UCSD-AML1 (cell line): ENCODE measurements around the gene POLR3GL.

Experiments used
- DNase-seq: peaks from one replicate; lab custom pipeline; 2025; ENCODE audit not compliant: unreplicated experiment; lab: John Stamatoyannopoulos, UW

POLR3GL gene

DNA sequence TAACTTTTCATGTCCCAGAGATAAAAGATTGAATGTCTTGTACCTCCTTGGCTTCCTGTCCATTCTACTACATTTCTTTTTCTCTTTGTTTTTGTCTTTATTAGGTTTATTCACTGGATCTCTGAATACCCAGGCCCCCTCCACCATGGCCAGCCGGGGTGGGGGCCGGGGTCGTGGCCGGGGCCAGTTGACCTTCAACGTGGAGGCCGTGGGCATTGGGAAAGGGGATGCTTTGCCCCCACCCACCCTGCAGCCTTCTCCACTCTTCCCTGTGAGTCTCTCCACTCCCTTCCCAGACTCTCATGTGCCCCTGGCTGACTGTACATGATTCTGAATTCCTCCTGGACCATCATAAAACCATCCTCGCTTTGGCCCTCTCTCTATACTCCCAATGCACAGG, 10.2 kb downstream of the POLR3GL start:
- no peak for DNase-seq

DNA sequence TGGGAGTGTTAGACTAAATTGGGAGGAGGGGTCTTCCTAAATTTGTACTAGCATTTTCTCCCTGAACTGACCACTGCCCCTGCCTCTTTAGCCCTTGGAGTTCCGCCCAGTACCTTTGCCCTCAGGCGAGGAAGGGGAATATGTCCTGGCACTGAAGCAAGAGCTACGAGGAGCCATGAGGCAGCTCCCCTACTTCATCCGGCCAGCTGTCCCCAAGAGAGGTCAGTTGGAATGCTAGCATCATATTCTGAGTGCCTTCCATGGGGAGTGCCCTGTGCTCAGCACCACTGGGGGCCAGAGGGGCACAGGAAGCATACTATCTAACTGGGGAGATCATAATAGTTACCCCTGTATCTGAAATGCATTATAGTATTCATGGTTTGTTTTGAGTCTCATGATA, 10.7 kb downstream of the POLR3GL start:
- no peak for DNase-seq

GRCh38 chr1:145977016-145977415, 12.5 kb downstream of the POLR3GL start:
- DNase-seq: no peak

DNA sequence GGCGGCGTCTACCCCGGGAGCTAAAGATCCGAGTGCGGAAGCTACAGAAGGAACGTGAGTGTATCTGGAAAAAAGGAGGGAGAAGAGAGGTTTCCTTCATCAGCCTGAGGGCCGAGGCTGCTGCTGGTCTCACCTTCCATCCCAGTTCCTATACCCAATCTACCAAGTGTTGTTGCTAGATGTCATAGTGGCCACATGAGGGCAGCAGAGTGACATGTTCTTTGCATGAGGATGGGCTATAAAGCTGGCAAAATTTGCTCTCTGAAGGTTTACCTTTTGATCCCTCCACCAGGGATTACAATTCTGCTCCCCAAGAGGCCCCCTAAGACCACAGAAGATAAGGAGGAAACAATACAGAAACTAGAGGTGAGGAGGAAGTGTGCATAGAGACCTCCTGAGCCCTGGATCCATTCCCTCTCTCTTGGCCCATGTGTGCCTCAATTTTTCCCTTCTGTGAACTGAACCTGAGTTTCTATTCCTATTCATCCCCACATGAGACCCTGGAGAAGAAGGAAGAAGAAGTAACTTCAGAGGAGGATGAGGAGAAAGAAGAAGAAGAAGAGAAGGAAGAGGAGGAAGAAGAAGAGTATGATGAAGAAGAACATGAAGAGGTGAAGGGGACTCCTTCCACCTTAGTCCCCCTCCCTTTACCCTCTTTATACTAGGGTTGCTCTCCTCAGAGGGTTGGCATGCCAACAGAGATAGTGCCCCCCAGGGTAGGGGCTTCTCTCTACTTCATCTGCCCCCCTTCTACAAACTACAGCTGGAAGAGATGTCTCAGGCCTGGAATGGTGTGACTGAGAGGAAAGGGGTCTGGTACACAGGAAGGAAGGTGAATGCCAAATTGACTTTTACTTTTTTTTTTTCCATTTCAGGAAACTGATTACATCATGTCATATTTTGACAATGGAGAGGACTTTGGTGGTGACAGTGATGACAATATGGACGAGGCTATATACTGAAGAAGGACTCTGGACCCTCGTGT, 13.3 kb downstream of the POLR3GL start:
- peak; percentile 58 for DNase-seq

DNA sequence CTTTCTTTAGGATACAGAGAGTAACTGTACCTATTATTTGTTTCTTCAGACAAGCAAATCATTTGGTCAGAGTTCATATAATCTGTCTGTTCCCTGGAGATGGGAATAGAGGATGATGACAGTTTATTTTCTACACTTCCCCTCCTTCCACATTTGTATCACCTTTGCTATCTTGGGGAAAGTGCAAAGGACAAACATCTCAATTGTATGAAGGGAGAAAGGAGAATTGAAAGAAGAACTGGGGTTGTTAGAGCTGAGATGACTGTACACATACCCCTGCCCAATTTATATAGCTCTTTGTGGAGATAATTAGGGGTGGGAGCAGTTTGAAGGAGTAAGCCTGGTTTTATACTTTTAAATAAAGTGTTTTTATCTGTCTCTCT, 14.0 kb downstream of the POLR3GL start:
- no peak for DNase-seq

DNA sequence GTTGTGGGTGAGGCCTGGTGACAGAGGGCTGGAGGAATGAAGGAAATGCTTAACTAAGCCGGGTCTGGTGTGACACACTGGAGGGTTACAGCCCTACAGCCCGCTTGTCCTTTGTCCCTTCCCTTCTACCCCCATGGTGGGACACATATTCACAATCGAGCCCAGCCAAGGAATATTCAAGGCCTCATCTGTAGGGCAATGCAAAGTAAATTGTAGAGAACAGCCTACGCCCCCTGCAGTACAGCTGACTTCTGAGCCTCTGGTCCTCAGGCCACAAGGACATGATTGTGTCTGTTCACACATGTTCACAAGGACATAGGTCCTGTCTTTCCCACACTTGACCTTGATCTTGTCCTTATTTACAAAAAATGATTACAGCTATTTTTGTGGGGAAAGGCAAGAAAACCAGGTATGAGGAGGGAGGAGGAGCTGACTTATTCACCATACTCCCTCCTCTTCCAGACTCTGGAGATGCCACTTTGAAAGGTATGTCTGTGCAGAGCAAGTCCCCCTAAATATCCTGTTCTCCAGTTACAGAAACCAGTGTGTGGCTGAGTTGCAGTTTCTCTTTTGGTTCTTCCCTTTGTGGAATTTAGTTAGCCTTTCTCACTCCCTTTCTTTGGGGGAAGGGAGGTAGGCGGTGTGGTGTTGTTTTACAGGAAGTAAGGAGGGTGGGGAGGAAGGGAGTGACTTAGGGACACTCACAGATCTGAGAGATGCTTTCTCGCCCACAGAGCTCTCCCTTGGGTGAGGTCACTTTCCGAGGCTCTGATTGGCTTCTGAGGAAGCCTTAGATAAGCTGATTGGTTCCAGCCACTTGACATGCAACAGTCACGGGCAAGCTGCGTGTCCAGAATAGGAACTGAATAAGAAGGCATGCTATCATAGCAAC, 14.6 kb downstream of the POLR3GL start:
- DNase-seq: peak; percentile 87

GRCh38 chr1:145979746-145980456, 15.4 kb downstream of the POLR3GL start:
- DNase-seq: peak; percentile 40

GRCh38 chr1:145980457-145980994, 16.0 kb downstream of the POLR3GL start:
- DNase-seq: no peak

- DNase-seq: no peak
These were observed 17.7 kb downstream of the POLR3GL start for GRCh38 chr1:145982010-145982723.

DNA sequence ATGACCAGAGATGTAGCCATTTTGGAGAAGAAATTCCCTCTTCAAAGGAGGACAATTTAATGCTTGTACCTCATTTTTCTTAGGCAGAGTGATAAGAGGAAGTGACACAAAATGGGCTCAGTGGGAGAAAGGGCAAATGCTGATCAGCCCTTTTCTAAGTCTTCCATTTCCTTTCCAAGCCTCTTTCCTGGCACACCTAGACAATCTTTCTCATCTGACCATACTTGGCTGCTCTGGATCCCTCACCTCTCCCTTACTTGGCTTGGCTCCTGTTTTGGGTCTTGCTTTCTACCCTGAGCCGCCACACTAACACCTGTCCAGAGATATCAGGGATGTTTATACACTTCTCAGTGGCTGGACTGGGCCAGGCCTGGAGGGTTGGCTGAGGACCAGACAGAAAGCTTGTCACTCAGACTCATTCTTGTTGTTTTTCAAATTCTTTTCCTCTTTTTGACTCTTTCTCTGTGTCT, 18.8 kb downstream of the POLR3GL start:
- DNase-seq: no peak

DNA sequence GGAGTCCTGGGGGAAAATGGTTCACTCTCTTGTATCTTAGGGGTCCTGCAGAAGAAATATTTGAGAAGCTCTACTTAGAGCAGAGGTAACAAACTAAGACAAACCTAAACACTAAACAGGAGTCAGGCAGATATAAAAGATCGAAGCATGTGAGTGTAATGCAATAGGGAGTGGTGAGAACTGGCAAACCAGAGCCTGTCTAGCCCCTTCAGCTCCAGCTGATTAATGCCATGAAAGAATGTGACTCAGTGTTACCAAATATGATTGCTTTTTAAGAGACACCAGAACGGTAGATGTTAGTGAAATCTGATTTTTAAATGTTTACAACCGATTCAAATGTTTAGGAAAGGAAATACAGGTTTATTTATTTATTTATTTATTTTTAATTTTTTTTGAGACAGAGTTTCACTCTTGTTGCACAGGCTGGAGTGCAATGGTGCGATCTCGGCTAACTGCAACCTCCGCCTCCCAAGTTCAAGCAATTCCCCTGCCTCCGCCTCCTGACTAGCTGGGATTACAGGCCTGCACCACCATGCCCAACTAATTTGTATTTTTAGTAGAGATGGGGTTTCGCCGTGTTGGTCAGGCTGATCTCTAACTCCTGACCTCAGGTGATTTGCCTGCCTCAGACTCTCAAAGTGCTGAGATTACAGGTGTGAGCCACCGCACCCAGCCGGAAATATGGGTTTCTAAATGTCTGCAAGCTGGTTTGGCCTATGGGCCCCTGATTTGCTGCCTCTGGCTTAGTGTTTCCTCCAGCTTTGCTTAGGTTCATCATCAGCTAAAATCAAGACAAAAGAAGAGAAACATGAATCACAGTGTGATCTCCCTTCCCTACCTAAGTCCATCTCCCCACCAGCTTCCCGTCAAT, 19.7 kb downstream of the POLR3GL start:
- no peak for DNase-seq

- no peak for DNase-seq
These were observed 20.6 kb downstream of the POLR3GL start for GRCh38 chr1:145985129-145985501.

GRCh38 chr1:145985502-145986439, 21.3 kb downstream of the POLR3GL start:
- DNase-seq: peak; percentile 46

DNA sequence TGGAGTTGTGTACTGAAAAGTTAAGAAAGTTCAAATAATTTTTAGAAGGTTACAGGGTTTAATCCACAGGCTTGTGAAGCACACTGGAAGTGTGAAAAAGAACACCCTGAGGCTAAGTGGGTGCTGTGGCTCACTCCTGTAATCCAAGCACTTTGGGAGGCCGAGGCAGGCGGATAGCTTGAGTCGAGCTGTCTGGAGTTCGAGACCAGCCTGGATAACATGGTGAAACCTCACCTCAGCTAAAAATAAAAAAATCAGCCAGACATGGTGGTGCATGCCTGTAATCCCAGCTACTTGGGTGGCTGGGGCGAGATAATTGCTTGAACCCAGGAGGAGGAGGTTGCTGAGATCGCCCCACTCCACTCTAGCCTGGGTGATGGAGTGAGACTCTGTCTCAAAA, 22.1 kb downstream of the POLR3GL start:
- DNase-seq: no peak

- no peak for DNase-seq
These were observed 23.4 kb downstream of the POLR3GL start for GRCh38 chr1:145987926-145988325.

DNA sequence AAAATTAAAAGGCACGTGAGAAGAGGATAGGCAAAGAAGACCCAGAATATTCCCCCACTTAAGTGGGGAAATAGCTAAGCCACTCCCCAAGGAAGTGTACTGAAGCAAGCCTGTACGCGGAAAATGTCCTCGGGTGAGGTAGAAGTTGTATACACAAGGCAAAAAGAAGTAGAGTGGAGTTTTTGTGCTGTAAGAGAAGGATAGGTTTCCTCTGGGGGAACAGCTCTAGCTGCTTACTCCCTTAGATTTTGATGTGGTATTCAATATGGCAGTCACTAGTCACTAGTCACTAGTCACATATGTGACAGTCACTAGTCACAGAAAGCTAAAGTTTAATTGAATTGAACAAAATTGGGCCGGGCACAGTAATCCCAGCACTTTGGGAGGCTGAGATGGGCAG, 24.3 kb downstream of the POLR3GL start:
- no peak for DNase-seq

- peak; percentile 33 for DNase-seq
These were observed 25.9 kb downstream of the POLR3GL start for GRCh38 chr1:145990249-145990855.
